Right lobe of liver (tissue), 4 donors: ENCODE measurements around the gene PNMA8C.

Experiments used
- CTCF ChIP-seq, 4 donors: fragments of 200-600 bp in 3 of 4; fragments of 450-650 bp in 1 of 4; IDR thresholded peaks; one replicate each; pipeline versions ENCODE4 v1.5.1 to v1.8.0; 2016 to 2022; ENCODE audit warnings: antibody characterized with exemption in 4 of 4, mild to moderate bottlenecking in 2 of 4
- POLR2A ChIP-seq: fragments of 450-650 bp; IDR thresholded peaks from one replicate; pipeline ENCODE4 v1.6.1; 2017; ENCODE audit warnings: antibody characterized with exemption, mild to moderate bottlenecking
- donor health status: DM: no; HTN: no; CAD: no.
- donor health status: DM: no; HTN: no; CAD: no.
- donor health status: DM: no; HTN: yes; CAD: no.

GRCh38 chr19:46435009-46435408 lies 6.3 kb upstream of the PNMA8C start:
- TF ChIP-seq CTCF (IDR thresholded peaks at IDR 0.05), result no peak
- no peak for TF ChIP-seq POLR2A
